HepG2 (cell line): ENCODE data around the gene PGR.

ENCODE experiments used
- EP300 ChIP-seq, 3 experiments: sonication (generic) in 1 of 3; formaldehyde crosslinking in 1 of 3; IDR thresholded peaks; 2 replicates each; pipeline versions ENCODE4 v1.5.1 to v1.6.1; 2011 to 2020; ENCODE audit warnings: low read depth in 2 of 3, low read length in 2 of 3, borderline replicate concordance in 1 of 3, improper control_type of control experiment in 1 of 3, mild to moderate bottlenecking in 1 of 3, missing genetic modification reagents in 1 of 3, moderate library complexity in 1 of 3
- GABPB1 ChIP-seq: IDR thresholded peaks from 2 replicates; pipeline ENCODE4 v1.6.1; 2016; ENCODE audit warnings: mild to moderate bottlenecking, missing genetic modification reagents, moderate library complexity, missing compliant biosample characterization
- MBD4 ChIP-seq: IDR thresholded peaks from 2 replicates; pipeline ENCODE4 v1.6.1; 2012; ENCODE audit warnings: low read length, inconsistent platforms, borderline replicate concordance
- NFE2L2 ChIP-seq: fragments of 150-350 bp; IDR thresholded peaks from 2 replicates; pipeline ENCODE4 v1.6.1; 2014; ENCODE audit warnings: low read length
- POLR2AphosphoS5 ChIP-seq: IDR thresholded peaks from 2 replicates; pipeline ENCODE4 v1.6.1; 2012; ENCODE audit warnings: low read depth, low read length
- ZNF12 ChIP-seq: sonication (generic); formaldehyde crosslinking; IDR thresholded peaks from 2 replicates; pipeline ENCODE4 v1.5.0; 2020; ENCODE audit warnings: missing genetic modification reagents
- ZNF263 ChIP-seq: sonication (generic); formaldehyde crosslinking; IDR thresholded peaks from 2 replicates; pipeline ENCODE4 v1.4.0; 2020; ENCODE audit warnings: missing genetic modification reagents
- ZNF629 ChIP-seq: sonication (generic); formaldehyde crosslinking; conservative IDR thresholded peaks from 2 replicates; pipeline ENCODE4 v1.5.0; 2020; ENCODE audit warnings: missing genetic modification reagents
- ZNF790 ChIP-seq: sonication (generic); formaldehyde crosslinking; IDR thresholded peaks from 2 replicates; pipeline ENCODE4 v1.8.0; 2022; ENCODE audit warnings: missing genetic modification reagents, mild to moderate bottlenecking, borderline replicate concordance
- TF ChIP-seq, protein P1 (sequence below): sonication (generic); formaldehyde crosslinking; IDR thresholded peaks from 2 replicates; pipeline ENCODE4 v1.4.0; 2020; ENCODE audit warnings: missing genetic modification reagents

DNA sequence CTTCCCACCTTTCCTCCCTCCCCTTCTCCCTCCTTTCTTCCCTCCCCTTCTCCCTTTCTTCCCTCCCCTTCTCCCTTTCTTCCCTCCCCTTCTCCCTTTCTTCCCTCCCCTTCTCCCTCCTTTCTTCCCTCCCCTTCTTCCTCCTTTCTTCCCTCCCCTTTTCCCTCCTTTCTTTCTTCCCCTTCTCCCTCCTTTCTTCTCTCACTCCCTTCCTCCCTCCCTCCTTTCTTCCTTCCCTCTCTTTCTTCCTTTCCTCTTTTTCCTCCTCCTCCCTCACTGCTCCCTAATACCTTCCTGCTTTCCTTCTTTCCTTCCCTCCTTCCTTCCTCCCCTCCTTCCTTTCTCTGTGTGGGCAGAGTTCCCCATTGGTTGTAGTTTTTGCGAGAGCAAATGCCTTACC lies 76.1 kb downstream of the PGR start:
- TF ChIP-seq POLR2AphosphoS5 (no peak), ZNF629 (CRISPR knock-in tag) (no peak), MBD4 (no peak), GABPB1 (CRISPR knock-in tag) (no peak), ZNF263 (CRISPR knock-in tag) (no peak), NFE2L2 (no peak), EP300 (IDR thresholded peaks at IDR 0.05; ENCODE audit: low read depth in 2 of 2, low read length in 2 of 2) (no peak), EP300 (CRISPR knock-in tag; IDR thresholded peaks at IDR 0.05; ENCODE audit: borderline replicate concordance) (no peak), ZNF12 (no peak), ZNF790 (CRISPR knock-in tag) (no peak)
- TF ChIP-seq, protein P1, sequence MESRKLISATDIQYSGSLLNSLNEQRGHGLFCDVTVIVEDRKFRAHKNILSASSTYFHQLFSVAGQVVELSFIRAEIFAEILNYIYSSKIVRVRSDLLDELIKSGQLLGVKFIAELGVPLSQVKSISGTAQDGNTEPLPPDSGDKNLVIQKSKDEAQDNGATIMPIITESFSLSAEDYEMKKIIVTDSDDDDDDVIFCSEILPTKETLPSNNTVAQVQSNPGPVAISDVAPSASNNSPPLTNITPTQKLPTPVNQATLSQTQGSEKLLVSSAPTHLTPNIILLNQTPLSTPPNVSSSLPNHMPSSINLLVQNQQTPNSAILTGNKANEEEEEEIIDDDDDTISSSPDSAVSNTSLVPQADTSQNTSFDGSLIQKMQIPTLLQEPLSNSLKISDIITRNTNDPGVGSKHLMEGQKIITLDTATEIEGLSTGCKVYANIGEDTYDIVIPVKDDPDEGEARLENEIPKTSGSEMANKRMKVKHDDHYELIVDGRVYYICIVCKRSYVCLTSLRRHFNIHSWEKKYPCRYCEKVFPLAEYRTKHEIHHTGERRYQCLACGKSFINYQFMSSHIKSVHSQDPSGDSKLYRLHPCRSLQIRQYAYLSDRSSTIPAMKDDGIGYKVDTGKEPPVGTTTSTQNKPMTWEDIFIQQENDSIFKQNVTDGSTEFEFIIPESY (CRISPR knock-in tag) = no peak
